GM18499 (cell line): ENCODE results near the gene LPP.
"Not testable (repeated sequence)": the region's sequence is repeated elsewhere in the genome, so short reads cannot be mapped to it uniquely, and the experiment has no call there.

ENCODE experiments used
- ATAC-seq: cut with Tn5 transposase; IDR thresholded peaks from one replicate; pipeline ENCODE4 v1.9.1; 2021; ENCODE audit warnings: moderate number of reproducible peaks; ENCODE audit not compliant: insufficient read depth, unreplicated experiment

Gene LPP

GRCh38 chr3:188445175-188445574 is 291.2 kb downstream of the LPP start:
- not testable (repeated sequence) for ATAC-seq

GRCh38 chr3:188446014-188446413 is 292.1 kb downstream of the LPP start:
- ATAC-seq: peak; percentile 64

- ATAC-seq: peak; percentile 45
Observed at GRCh38 chr3:188446766-188447165, 292.8 kb downstream of the LPP start.

DNA sequence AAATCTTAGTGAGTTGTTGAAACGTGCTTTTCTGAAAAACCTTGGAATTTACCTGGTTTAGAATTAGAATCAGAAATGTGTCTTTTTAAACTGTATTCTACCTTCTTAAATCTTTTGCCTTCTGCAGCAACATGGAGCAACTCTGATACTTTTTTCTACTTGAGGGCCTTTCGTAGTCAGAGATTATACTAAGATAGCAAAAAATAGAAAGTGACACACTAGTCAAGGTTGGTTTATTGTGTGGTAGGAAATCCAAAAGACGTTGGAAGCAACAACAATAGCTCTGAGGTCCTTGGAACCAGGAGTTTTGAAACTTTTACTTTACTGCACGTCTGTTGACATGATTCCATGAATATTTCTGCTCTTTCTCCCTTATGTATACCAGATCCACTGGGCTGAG is 294.9 kb downstream of the LPP start:
- ATAC-seq: no peak

DNA sequence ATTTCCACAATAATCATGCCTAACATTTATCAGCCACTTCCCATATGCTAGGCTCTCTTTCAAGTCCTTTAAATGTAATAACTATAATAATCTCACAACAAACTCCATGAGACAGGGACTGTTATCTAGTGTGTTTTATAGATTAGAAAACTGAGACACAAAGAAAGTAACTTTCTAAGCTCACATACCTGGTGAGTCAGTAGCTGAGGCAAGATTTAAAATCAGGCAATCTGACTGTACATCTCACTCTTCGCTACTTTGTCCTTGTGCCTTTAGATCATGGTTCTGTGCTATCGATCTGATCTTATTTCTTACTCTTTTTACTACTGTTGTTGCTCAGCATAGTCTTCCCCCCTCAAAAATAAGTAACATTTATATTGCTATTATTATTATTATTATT is 295.5 kb downstream of the LPP start:
- no peak for ATAC-seq

- no peak for ATAC-seq
Observed at GRCh38 chr3:188452158-188452772, 298.3 kb downstream of the LPP start.

- no peak for ATAC-seq
Observed at GRCh38 chr3:188453431-188454384, 299.8 kb downstream of the LPP start.

DNA sequence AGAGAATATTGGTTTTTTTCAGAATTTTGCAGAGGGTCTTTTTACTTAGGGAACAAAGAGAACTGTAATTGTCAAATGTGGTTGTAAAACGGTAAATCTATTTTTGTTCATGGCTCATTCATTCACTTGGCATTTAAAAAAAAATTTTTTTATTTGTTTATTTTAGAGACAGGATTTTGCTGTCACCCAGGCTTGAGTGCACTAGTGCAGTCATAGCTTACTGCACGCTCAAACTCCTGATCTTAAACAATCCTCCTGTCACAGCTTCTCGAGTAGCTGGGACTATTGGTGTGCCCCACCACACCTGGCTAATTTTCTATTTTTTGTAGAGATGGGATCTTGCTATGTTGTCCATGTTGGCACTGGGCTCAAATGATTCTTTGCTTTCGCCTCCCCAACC is 301.8 kb downstream of the LPP start:
- no peak for ATAC-seq

DNA sequence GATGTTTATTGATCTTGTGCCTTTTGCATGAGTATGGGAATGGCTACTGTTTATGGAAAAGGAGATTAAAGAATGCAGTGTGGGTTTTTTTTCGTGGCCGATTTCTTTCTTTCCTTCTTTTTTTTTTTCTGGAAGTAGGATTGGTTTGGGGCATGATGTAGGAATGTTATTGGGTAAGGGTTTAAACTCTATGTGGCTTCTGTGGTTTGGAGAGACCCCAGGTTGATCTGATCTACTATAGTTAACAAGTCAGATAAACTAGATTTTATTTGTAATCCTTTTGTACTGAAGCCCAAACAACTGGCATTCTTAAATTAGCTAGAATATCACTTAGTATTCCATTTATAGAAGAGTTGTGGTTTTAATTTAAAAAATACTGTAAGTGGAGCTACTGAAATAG is 304.8 kb downstream of the LPP start:
- no peak for ATAC-seq

DNA sequence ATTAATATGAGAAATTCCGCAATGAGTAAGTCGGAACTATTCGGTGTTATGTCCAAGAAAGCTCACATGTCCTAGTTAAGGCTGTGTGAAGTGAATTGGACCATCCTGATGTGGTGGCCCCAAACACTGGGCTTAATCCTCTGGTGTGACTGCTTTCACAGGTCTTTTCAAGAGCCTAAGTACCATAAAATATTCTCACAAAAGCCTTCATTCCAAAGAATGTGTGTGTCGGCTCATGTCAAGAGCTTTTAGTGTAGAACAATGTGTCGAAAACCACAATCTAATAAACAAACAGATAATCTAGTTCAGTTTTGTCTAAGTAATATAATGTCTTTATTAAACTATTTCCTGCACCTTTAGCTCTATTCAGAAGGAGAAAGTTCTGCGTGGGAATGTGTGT is 311.4 kb downstream of the LPP start:
- ATAC-seq: no peak

GRCh38 chr3:188468196-188468595 is 314.2 kb downstream of the LPP start:
- no peak for ATAC-seq

GRCh38 chr3:188468662-188469061 is 314.7 kb downstream of the LPP start:
- ATAC-seq: no peak

GRCh38 chr3:188469228-188469885 is 315.4 kb downstream of the LPP start:
- ATAC-seq: no peak

- ATAC-seq: no peak
Observed at GRCh38 chr3:188470508-188471130, 316.7 kb downstream of the LPP start.

DNA sequence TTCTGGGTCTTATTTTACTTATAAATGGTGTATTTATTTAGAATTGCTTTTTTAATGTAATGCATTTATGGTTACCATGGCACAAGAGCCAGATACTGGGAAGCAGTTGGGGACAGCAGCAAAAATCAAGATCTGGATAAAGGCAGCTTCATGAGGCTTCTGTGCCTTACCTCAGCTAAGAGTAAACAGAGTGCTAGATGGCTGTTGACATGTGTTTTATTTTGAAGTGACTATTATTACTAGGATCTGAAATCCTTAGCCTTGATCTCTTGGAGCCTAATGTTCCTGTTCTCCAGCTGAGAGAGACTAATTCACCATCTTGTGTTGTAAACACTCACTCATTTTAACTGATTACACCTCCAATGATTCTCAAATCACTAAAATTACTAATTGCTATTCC is 317.8 kb downstream of the LPP start:
- ATAC-seq: no peak

DNA sequence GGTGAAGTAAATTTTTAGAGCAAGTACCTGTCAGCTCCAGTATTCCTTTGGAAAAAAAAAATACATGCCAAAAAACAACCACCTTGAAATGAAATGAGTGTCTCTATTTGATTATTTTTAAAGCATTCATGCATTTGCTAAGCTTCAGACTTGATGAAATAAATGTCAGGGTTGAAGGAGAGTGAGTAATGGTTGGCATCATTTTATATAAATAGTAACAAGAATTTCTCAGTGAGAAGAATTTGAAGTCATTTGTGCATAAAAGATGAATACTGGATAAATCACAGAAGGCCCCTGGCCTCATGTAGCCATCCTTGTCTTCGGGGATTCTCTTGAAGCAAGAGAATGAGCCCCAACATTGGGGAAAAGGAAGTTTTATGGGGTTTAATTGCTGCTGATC is 318.4 kb downstream of the LPP start:
- ATAC-seq: no peak

GRCh38 chr3:188473045-188473444 is 319.1 kb downstream of the LPP start:
- no peak for ATAC-seq

DNA sequence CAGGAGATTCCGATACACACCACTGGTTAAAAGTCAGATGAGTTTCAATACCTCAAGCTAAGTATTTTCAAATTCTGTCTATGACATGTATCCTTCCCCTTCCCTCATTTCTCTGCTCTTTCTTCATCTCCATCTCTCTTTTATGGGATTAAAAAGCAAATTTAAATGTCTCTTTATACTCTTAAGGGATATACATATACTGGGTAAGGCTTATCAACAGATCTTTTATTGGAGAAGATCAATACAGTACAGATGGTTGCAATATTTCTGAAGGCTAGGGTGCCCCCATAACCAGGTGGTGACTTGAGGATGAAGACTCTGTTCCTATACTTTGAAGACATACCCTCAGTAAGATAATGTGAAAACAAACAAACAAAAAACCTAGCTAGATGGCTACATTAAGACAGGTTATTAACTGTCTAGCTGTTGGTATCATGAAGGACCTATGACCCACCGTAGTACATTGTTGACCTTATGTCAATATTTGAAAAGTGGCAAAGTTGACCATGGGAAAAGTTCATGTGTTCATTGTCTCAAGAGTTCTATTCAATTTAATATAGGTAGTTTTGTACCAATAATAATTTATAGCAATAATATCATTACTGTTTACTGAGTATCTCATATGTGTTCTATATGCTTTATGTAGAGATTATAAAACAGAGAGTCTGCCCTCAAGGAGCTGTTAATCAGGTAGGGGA is 319.8 kb downstream of the LPP start:
- ATAC-seq: no peak

- ATAC-seq: no peak
Observed at GRCh38 chr3:188476935-188477334, 323.0 kb downstream of the LPP start.

DNA sequence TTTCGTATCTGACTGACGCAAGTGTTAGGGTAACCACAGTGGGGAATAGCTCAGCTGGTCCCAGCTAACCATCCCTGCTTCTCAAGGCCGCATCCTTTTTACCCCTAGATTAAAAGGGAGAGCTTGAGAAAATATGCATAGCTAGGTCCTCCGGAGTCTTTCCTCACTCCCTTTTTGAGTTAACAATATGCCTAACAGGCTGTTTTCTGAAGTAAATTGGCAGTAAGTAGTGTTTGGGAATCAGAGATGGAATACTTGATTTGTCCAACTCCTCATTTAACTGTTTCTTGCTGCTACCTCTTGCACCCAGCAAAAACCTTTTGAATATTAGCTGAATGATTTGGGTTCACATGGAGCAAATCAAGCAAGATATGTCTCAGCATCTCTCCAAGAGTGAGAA is 326.1 kb downstream of the LPP start:
- no peak for ATAC-seq
